NCI-H345 treated with DMSO at 0.1 percent for 48 hours (cell line): ENCODE measurements around the gene ING2.

ENCODE experiments used
- DNase-seq: peaks from one replicate; lab custom pipeline; 2025; ENCODE audit not compliant: unreplicated experiment; lab: John Stamatoyannopoulos, UW

The ING2 gene

DNA sequence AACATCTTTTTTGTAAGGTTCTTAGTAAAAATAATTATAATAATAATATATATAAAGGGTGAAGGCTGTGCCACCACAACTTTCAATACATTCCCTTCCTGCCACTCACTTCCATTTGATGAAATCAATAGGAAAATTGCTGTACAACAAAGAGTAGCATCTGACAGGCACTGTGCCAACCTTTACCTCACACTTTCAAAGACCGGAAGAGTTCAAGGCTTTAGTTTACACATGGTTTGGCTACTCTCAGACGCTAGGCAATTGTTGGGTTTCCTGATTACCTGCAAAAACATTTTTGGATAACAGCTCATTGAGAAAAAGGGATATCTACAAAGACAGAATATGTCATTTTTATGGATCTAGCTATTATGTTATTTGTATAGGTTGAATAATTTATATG, 5.5 kb upstream of the ING2 start:
- peak; percentile 9 for DNase-seq

DNA sequence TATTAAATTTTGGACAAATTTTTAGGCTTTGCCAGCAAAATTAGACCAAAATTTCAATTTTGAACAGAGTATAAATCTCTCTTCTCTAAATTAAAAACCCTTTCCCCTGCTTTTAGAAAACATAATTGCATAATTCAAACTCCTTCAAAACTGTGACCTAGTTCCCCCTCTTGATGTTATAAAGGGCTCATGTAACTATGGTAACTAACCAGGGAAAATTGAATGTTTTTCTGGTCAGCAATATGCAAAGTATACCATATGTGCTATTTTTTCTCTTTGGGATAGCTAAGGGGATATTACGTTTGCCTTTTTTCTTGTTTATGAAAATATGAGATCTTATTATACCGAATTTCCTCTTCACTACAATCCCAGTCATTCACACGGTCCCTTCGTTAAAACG, 5.1 kb upstream of the ING2 start:
- no peak for DNase-seq

DNA sequence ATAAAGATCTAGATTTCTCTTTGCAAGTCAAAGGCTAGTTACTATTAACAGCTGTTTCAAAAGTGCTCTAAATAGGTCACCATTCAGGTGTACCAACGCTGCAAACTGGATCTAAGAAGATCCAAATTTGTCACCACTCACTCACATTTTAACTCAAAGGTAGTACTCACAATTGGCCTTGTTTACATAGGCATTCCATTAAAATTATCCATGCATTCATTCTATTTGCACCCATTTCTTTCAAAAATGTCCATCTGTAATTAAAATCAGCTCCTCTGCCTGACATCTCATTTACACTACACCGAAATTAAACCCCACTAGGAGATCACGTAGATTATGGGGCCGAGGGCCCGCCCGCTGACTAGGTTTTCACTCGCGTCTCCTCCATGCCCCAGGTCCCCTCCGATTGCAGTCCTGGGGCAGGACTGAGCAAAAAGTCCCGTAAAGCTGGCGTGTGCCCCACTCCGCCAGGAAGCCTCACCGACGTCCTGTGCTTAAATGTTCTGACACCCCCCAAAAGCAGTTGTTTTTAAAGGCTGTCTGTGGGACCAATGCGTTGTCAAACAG, 1.3 kb upstream of the ING2 start:
- DNase-seq, result no peak

DNA sequence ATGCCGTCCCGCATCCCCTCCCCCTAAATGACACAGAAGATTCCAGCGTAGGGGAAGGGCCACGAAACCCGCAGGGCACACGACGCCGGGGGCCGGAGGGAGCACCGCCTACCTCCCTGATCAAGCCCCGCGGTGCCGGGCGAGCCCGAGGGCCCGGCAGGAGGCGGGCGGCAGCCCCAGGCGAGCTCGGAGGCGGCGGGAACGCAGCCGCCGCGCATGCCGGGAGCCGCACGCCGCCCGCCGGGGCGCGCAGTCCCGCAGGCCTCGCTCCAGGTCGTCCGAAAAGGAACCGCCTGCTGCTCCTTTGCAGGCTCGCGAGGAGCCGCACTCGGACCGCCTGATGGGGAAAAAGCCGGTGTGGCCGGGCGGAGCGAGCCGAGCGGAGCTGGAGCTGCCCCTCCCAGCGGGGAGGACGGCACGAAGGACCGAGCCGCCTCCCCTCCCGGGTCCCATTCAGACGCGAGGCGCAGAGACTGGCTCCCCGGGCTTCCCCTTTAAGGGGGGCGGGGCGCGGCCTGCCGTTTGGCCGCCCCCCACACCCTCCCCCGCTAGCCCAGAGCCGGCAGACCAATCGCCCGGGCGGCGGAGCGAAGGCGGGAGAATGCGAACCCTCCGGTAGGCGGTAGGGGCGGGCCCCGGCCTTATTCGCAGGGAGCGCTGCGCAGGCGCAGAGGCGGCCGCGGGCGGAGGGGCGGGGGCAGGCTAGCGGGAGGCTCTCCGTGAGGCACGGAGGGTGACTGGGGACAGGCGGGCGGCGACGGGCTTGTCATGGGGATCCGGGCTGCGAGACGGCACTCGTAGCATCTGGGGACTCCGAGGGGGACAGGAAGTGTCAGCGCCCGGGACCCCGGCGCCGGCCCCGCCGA, 561 bp upstream of the ING2 start:
- peak; percentile 84 for DNase-seq

DNA sequence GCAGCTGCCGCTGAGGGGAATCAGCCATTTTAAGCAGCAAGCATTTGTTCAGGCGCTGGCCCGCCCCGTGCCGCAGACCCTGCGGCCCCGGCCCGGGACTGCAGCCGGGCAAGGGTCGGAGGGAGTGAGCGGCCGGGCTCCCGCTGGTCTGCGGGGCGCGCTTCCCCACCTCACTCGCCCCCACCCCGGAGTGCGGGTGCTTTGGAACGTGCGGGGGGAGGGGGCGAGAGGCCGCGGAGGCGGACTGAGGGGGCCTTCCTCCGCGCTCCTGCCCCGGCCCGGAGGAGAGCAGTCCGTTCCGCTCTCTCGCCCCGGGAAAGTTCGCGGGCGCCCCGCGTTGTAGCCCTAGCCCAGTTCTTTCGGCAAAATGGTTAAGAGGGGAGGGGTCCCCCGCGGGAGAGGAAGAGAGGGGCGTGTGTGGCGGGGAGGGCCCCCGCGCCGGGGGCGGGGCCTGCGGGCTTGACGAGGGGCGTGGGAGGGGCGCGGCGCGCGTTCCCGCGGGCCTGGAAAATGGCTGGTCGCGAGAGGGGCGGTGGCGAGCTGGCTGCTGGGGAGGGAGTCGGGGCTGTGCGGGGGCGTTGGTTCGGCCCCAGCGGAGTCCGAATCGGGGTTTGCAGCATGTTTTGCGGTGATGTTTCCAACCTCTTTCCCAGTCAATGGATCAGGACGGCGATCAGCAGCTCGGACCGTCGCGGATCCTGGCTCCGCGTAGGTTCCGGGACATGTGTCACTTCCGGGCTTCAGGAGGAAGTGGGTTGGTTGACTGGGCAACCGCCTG, 942 bp downstream of the ING2 start:
- DNase-seq, result peak; percentile 35

DNA sequence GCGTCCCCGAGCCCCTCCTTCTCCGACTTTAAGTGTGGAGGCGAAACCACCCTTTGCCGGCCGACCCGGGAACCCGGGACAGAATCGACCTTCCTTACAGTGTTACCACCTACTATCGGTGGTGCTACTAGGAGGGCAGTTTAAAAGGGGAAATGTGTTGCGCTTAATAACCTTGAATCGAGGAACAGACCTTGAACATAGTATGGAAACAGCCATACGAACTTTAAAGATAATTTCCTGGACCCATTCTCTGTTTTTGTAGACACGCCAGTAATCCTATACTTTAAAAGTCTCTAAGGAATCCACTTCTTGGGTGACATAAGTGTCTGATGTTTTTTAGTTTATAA, 1.5 kb downstream of the ING2 start:
- DNase-seq, result no peak

DNA sequence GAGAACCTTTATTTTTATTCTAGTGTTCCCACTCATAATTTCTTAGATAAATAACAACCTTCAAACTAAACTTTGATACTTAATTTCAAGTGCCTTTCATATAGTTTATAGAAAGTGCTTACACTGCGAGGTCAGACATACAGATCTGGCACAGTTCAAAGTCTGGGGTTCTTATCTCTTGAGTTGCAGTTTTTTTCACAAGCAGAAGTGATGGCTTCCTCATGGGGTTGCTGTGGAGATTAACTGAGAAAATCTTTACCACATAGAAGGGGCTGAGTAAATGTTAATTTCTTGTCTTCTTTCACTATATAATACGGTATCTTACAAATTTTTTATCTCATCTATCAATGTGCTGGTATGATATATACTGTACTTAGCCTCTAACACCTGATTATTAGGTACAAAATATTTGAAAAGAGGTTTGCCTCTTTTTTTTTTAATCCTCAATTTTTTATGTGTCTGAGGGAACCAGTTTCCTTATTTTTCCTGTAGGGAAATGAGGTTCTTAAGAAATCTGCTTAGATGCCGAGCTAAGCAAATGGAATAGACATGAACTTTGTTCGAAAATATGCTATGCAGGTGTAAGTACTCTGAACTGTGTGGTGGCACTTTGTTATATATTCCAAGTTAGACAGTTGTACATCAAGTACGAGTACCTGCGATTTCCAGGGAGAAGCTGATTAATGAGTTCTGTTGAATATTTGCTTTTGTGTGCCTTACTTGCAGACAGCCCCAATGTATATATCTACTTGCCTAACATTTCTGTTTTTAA, 3.3 kb downstream of the ING2 start:
- DNase-seq, result no peak

DNA sequence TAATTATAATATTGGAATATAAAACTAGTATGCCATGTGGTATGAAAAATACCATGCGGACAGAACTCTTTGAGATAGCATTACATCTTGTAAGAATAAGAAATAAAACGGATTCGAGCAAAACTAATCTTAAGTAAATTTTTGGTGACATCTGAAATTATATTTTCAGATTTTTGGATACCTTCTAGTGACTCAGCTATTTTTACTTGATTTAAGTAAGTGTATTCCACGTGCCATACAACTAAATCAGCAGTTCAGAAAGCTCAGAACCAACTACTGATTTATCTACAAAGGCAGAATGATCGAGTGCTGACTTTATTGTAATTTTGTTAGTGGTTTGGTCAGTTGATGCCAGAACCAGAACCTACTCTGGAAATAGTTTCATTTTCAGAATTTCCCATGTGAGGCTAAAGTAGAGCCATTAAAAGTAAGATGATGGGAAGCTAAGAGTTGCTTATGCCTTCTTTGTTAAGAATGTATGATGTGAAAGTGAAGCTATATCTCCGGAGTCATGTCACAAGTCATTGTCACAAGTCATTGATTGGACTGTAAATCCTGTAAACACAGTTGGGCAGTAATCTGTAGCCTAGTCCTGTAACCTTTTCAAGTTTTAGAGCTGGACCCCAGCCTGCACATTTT, 4.0 kb downstream of the ING2 start:
- DNase-seq, result no peak

DNA sequence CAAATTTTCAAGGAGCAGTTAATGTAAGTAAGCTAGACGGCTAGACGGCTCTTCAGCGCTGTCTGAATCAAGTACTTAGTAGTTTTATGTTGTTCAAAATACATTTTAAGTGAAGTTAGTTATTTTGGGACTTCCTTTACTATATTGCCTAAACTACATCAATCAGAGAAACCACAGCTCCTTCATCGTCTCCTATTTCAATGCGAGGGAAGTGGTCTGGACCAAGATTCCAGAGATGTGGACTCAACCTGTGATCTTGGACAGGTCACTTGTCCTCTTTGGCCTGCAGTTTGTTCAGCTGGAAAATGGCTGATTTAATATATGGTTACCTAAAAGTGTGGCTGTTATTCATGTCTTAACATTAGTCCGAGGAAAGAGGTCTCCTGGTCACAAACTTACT, 10.6 kb downstream of the ING2 start:
- no peak for DNase-seq

DNA sequence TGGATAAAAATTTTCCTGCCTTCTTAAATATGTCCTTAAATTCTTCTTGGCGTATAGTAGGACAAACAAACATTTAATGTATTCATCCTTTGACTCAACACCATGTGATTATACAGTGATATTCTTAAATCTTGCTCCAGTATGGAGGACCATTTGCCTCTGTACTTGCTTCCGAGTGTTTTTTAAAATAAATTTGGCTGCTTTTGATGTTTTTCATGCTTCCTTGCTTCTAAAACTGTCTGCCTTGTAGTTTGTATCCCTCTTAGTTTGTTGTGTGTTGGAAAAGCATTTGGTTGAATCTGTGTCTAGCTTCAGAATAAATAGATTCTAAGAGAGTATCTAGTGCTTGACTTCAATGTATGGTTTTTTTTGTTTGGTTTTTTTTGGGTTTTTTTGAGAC, 12.3 kb downstream of the ING2 start:
- DNase-seq, result no peak

DNA sequence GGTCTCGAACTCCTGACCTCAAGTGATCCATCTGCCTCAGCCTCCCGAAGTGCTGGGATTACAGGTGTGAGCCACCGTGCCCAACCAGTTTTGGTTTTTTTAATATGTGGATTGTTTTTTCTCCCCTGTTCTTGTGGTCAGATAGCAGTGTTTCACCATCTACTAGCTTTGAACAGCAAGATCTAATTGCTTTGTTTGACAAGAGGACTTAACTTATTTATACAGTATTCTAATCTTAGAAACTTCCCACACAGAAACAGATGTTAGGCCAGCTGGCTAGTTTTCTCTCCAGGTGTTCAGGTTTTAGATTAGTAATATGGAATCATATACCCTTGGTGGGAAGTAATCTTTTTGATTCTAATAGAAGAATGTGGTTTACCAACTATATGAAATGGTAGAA, 12.9 kb downstream of the ING2 start:
- no peak for DNase-seq

DNA sequence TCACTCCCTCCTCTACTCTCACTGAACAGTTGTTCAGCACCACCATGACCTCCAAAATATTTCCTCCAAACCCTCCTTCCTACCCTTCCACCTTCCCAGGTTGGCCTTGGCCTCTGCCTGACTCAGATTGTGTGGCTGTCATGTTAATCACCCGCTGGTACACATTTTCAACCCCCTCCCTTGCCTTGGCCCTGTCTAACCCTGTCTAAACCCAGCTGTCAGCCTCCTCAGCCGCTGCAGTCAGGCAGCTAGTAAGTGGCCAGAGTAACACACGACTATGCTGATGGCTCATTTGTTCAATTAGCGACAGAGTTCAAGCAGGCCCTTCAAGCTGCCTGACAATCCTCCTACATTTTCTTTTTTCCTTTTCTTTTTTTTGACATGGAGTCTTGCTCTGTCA, 18.0 kb downstream of the ING2 start:
- DNase-seq, result no peak

DNA sequence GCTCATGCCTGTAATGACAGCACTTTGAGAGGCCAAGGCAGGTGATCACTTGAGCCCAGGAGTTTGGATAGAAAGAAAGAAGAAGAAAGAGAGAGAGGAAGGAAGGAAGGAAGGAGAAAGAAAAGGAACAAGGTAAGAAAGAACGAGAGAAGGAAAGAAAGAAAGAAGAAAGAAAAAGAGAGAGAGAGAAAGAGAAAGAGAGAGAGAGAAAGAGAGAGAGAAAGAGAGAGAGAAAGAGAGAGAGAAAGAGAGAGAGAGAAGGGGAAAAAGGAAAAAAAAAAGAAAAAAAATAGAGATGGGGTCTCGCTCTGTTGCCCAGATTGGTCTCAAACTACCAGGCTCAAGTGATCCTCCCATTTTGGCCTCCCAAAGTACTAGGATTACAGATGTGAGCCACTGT, 22.5 kb downstream of the ING2 start:
- no peak for DNase-seq

DNA sequence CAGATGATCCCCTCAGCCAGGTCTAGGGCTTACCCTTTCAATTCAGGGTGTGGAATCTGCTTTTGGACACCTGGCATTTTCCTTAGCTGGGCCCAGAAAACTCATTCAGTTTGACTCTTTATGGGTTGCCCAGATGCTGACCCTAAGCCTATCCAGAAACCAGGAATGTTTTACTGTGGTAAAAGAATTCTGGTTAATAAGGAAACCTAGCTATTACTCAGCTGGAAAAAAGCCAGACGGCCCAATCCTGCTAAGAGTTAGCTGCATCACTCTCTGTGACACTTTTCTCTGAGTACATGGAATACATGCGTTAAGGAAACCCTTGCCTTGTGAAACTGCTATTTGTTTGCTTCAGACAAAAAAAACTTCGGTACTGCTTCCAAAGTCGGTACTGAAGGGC, 28.0 kb downstream of the ING2 start:
- DNase-seq, result no peak

DNA sequence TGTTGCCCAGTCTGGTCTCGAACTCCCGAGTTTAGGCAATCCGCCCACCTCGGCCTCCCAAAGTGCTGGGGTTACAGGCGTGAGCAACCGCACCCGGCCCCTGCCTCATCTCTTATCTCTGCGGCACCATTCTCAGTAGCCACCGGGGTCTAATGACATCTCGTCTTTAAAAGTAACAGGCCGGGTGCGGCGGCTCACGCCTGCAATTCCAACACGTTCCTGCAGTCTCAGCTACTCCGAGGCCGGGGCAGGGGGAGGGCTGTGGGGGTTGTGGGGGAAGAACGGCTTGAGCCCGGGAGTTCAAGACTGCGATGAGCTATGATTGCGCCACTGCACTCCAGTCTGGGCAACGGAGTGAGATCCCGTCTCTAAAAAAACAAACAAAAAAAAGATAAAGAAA, 28.8 kb downstream of the ING2 start:
- DNase-seq, result no peak

DNA sequence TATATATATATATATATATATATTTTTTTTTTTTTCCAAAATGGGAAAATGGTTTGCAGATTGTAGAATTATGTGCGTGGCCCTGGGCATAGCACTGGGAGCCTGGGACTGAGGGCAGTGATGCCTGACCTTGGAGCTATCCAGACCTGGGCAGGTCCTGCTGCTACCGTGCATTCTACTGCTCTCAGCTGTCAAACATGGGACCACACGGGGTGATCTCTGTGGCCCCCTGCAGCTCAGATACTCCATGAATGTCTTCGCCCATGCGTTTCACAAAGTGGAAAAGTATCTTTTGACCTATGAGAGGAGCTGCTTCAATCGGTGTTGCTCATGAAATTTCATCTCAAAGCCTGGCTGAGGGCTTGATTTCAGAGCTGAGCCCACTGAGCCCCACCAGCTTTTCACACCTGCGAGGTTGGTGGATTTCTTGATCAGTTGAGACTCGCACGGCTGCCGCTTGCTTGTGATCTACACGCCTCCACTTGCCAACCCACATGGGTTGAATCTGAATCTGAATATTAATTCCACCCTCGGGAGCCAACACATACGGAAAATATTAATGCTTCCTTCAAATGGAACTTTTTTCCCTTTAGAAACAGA, 35.7 kb downstream of the ING2 start:
- no peak for DNase-seq

DNA sequence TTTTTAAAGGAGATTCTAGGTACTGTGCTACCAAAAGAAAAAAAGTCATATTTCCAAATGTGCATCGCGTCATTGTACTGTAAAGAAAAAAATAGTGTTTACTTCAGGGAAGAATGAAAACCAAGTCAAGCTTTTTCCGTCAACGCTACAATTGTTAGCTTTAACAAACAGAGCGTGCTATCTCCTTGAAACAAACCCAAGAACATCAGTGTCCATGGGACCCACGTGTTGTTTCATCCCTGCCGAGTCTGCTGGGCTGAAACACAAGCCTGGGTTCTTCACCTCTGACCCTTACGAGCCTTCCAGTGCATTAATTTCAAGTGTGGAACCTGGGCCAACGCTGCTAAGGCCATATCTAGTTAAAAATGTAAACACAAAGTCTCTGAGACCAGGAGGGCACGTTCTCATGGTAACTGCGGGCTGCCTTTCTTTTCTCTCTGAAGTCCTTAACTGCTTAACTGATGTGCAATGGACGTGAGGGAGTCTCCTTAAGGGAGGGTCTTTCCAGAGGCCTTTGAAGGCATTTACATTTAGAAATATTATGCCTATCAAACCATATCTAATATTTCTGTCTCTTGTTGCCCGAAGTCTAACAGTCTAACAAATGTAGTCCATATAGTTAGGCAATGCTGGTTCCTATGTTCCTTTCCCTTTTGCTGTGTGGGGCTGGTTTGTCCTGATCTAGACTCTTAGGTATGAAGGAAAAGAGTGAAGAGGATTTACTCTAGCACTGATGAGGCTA, 36.3 kb downstream of the ING2 start:
- DNase-seq, result no peak

DNA sequence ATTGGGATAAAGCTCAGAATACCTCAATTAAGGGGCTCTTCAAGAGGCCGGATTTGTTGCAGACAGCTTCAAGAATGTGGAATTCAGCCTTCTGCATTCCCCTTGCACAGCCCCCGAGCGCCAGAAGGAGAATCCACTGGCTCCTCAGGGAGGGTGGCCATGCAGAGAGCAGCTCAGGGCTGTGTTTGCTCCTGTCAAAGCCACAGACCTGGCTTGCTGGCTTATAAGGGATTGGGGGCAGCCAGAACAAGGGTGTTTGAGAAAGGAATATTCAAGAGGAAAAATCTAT, 36.8 kb downstream of the ING2 start:
- DNase-seq, result no peak

DNA sequence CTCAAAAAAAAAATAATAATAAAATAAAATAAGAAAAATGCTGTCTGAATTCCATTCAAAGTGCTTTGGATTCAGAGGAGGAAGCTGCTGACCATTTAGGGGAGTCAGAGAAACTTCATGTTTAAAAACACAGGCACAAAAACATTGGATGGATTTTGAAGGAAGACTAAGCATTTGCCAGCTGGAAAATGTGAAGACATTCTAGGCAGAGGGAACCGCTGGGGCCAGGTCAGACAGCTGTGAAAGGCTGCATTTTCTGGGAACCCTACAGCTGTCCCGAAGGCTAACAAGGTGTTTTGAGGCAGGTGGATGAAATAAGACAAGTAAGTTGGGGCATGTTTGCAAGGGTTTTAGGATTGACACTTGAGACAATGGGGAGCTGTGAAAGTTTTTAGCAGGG, 38.6 kb downstream of the ING2 start:
- no peak for DNase-seq

DNA sequence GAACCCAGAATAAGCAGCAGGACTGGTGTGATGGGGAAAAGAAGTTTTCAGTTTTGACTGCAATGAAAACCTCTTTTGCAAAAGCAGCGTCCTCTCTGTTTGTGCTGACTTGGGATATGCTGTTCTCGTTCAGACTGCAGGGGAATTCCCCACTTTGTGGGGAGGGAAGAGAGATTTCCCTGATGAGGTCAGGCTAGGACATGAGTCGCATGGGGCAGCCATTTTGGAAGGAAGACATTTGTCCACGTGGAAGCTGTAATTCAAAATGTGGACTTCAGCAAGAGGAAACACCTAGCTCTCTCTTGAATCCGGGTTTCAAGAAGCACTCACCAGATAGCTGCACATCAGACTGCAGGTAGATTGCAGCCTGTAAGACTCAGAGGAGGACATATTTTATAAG, 39.3 kb downstream of the ING2 start:
- DNase-seq, result no peak
